HepG2 (cell line): ENCODE data around the gene DHX8. TPM values are rescaled to one million over a fixed set of nuclear protein-coding genes. Genes with fewer than 3 reads are reported as not detected.

Source experiments
- AGO2 ChIP-seq: fragments of 200-400 bp; formaldehyde crosslinking; optimal IDR thresholded peaks from 2 replicates; pipeline ENCODE3; 2017; ENCODE audit warnings: mild to moderate bottlenecking, low read depth, low read length, moderate library complexity
- ATF7 ChIP-seq, 2 experiments: fragments of 450-650 bp in 1 of 2; sonication (generic) in 1 of 2; formaldehyde crosslinking in 1 of 2; IDR thresholded peaks; 2 replicates each; pipeline versions ENCODE4 v1.4.0 to v1.6.1; 2016 to 2020; ENCODE audit warnings: antibody characterized with exemption in 1 of 2, mild to moderate bottlenecking in 1 of 2, missing genetic modification reagents in 1 of 2
- HCFC1 ChIP-seq: fragments of 150-350 bp; IDR thresholded peaks from 2 replicates; pipeline ENCODE4 v1.6.1; 2014; ENCODE audit warnings: low read depth, low read length
- HIVEP1 ChIP-seq: sonication (generic); formaldehyde crosslinking; IDR thresholded peaks from 2 replicates; pipeline ENCODE4 v1.4.0; 2020; ENCODE audit warnings: mild to moderate bottlenecking, missing genetic modification reagents
- HOXA5 ChIP-seq: sonication (generic); formaldehyde crosslinking; IDR thresholded peaks from 2 replicates; pipeline ENCODE4 v1.4.0; 2020; ENCODE audit warnings: missing genetic modification reagents
- KDM6A ChIP-seq: IDR thresholded peaks from 2 replicates; pipeline ENCODE4 v1.6.1; 2016; ENCODE audit warnings: low read depth
- MYC ChIP-seq: sonication (generic); formaldehyde crosslinking; IDR thresholded peaks from 2 replicates; pipeline ENCODE4 v1.9.0; 2021; ENCODE audit warnings: missing genetic modification reagents, borderline replicate concordance
- PAF1 ChIP-seq: IDR thresholded peaks from 2 replicates; pipeline ENCODE4 v1.6.1; 2016; ENCODE audit warnings: missing genetic modification reagents, missing compliant biosample characterization
- RERE ChIP-seq: IDR thresholded peaks from 2 replicates; pipeline ENCODE4 v1.6.1; 2016; ENCODE audit warnings: low read depth, missing genetic modification reagents, missing compliant biosample characterization
- RXRB ChIP-seq: IDR thresholded peaks from 2 replicates; pipeline ENCODE4 v1.6.1; 2016; ENCODE audit warnings: borderline replicate concordance, missing genetic modification reagents, missing compliant biosample characterization
- SAP130 ChIP-seq: IDR thresholded peaks from 2 replicates; pipeline ENCODE4 v1.6.1; 2016; ENCODE audit warnings: low read depth
- SNAI1 ChIP-seq: sonication (generic); formaldehyde crosslinking; IDR thresholded peaks from 2 replicates; pipeline ENCODE4 v1.5.0; 2020; ENCODE audit warnings: mild to moderate bottlenecking, missing genetic modification reagents, borderline replicate concordance
- TIGD3 ChIP-seq: sonication (generic); formaldehyde crosslinking; IDR thresholded peaks from 2 replicates; pipeline ENCODE4 v1.5.1; 2020; ENCODE audit warnings: mild to moderate bottlenecking, missing genetic modification reagents, borderline replicate concordance
- ZKSCAN5 ChIP-seq: sonication (generic); formaldehyde crosslinking; IDR thresholded peaks from 2 replicates; pipeline ENCODE4 v1.5.1; 2020; ENCODE audit warnings: mild to moderate bottlenecking, missing genetic modification reagents
- ZNF124 ChIP-seq: sonication (generic); formaldehyde crosslinking; IDR thresholded peaks from 2 replicates; pipeline ENCODE4 v1.4.0; 2020; ENCODE audit warnings: missing genetic modification reagents
- ZNF205 ChIP-seq: IDR thresholded peaks from 2 replicates; pipeline ENCODE4 v1.6.1; 2018; ENCODE audit warnings: missing biosample characterization, missing genetic modification reagents
- ZNF260 ChIP-seq: sonication (generic); formaldehyde crosslinking; IDR thresholded peaks from 2 replicates; pipeline ENCODE4 v1.4.0; 2020; ENCODE audit warnings: missing genetic modification reagents, low read depth, mild to moderate bottlenecking, borderline replicate concordance
- ZNF292 ChIP-seq: sonication (generic); formaldehyde crosslinking; IDR thresholded peaks from 2 replicates; pipeline ENCODE4 v1.8.1; 2022; ENCODE audit warnings: mild to moderate bottlenecking, low read depth, missing genetic modification reagents, borderline replicate concordance
- polyA plus RNA-seq, 8 experiments: library from polyadenylated mRNA; depleted of rRNA in 3 of 8; stranded (reverse) in 7 of 8; unstranded in 1 of 8; fragments of >200 nt; fragmentation: Illumina TruSeq in 4 of 8; extraction: Trizol in 4 of 8; gene quantifications; 2 replicates each; pipeline versions ENCODE4 v1.2.1 to v1.2.3, GENCODE V29; 2011 to 2016; ENCODE audit warnings: low read depth in 4 of 8, missing spikeins in 1 of 8, mixed read lengths in 1 of 8; ENCODE audit not compliant: insufficient read depth in 1 of 8
- total RNA-seq, 5 experiments: library from RNA; depleted of rRNA; stranded (reverse); fragments of >200 nt; fragmentation: Illumina TruSeq; extraction: Trizol; gene quantifications; 2 replicates each; pipeline ENCODE4 v1.2.3, GENCODE V29; 2016; ENCODE audit warnings: low read depth in 1 of 5
- TF ChIP-seq, protein P1 (sequence below): sonication (generic); formaldehyde crosslinking; IDR thresholded peaks from 2 replicates; pipeline ENCODE4 v1.5.1; 2020; ENCODE audit warnings: mild to moderate bottlenecking, missing genetic modification reagents, borderline replicate concordance

The DHX8 gene
- total and polyA plus RNA-seq, 2 of the 13 experiments (the other 11 are each of a cell fraction or from before 2014, with no cell fraction given): 24.8 to 48.9 TPM

GRCh38 chr17:43479948-43480347 is 3.8 kb upstream of the DHX8 start (continued):
- TF ChIP-seq AGO2: no peak
- TF ChIP-seq ZNF292 (CRISPR knock-in tag): peak; percentile 72; the same call in 1 of the 2 replicates
- TF ChIP-seq RERE (CRISPR knock-in tag): peak; percentile 96
- TF ChIP-seq PAF1 (CRISPR knock-in tag): no peak
- peak; percentile 82 for TF ChIP-seq SAP130 (CRISPR knock-in tag)
- TF ChIP-seq RXRB (CRISPR knock-in tag): peak; percentile 95
- no peak for TF ChIP-seq ATF7 (IDR thresholded peaks at IDR 0.05)
- TF ChIP-seq ATF7 (CRISPR knock-in tag; IDR thresholded peaks at IDR 0.05): peak; percentile 39; the same call in 1 of the 2 replicates
- TF ChIP-seq, protein P1, sequence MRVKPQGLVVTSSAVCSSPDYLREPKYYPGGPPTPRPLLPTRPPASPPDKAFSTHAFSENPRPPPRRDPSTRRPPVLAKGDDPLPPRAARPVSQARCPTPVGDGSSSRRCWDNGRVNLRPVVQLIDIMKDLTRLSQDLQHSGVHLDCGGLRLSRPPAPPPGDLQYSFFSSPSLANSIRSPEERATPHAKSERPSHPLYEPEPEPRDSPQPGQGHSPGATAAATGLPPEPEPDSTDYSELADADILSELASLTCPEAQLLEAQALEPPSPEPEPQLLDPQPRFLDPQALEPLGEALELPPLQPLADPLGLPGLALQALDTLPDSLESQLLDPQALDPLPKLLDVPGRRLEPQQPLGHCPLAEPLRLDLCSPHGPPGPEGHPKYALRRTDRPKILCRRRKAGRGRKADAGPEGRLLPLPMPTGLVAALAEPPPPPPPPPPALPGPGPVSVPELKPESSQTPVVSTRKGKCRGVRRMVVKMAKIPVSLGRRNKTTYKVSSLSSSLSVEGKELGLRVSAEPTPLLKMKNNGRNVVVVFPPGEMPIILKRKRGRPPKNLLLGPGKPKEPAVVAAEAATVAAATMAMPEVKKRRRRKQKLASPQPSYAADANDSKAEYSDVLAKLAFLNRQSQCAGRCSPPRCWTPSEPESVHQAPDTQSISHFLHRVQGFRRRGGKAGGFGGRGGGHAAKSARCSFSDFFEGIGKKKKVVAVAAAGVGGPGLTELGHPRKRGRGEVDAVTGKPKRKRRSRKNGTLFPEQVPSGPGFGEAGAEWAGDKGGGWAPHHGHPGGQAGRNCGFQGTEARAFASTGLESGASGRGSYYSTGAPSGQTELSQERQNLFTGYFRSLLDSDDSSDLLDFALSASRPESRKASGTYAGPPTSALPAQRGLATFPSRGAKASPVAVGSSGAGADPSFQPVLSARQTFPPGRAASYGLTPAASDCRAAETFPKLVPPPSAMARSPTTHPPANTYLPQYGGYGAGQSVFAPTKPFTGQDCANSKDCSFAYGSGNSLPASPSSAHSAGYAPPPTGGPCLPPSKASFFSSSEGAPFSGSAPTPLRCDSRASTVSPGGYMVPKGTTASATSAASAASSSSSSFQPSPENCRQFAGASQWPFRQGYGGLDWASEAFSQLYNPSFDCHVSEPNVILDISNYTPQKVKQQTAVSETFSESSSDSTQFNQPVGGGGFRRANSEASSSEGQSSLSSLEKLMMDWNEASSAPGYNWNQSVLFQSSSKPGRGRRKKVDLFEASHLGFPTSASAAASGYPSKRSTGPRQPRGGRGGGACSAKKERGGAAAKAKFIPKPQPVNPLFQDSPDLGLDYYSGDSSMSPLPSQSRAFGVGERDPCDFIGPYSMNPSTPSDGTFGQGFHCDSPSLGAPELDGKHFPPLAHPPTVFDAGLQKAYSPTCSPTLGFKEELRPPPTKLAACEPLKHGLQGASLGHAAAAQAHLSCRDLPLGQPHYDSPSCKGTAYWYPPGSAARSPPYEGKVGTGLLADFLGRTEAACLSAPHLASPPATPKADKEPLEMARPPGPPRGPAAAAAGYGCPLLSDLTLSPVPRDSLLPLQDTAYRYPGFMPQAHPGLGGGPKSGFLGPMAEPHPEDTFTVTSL (CRISPR knock-in tag): peak; percentile 88; the same call in 1 of the 2 replicates
- no peak for TF ChIP-seq HIVEP1 (CRISPR knock-in tag)
- TF ChIP-seq ZNF260 (CRISPR knock-in tag): no peak
- TF ChIP-seq HOXA5 (CRISPR knock-in tag): peak; percentile 94
- TF ChIP-seq HCFC1: no peak
- TF ChIP-seq ZKSCAN5 (CRISPR knock-in tag): no peak
- no peak for TF ChIP-seq TIGD3 (CRISPR knock-in tag)
- peak; percentile 57; the same call in 1 of the 2 replicates for TF ChIP-seq KDM6A (CRISPR knock-in tag)
- TF ChIP-seq ZNF205 (CRISPR knock-in tag): 0 out of 2 replicates have a peak, but pooled peaks have one; percentile 41
- no peak for TF ChIP-seq MYC (CRISPR knock-in tag)
- TF ChIP-seq SNAI1 (CRISPR knock-in tag): no peak; the same call in 1 of the 2 replicates
- TF ChIP-seq ZNF124 (CRISPR knock-in tag): no peak; the same call in 1 of the 2 replicates
